H1 (cell line): ENCODE data around the gene MEF2D. TPM values are rescaled to one million over a fixed set of nuclear protein-coding genes. Genes with fewer than 3 reads are reported as not detected.

Experiments used
- CTCF ChIA-PET: fragments of 300-600 bp; sonication (Branson Sonifier 250); formaldehyde crosslinking; loops from one replicate; lab custom pipeline; 2021; ENCODE audit not compliant: partially characterized antibody; lab: Charles Lee
- POLR2A ChIA-PET: fragments of 300-600 bp; sonication (Branson Sonifier 250); formaldehyde crosslinking; loops from one replicate; lab custom pipeline; 2021; ENCODE audit warnings: inconsistent platforms; ENCODE audit not compliant: partially characterized antibody; lab: Charles Lee
- DNase-seq, 2 experiments: peaks; one replicate each; pipeline versions ENCODE4 v3.0.0 to v3.0.0-alpha.2; 2010 to 2022; ENCODE audit warnings: low spot score in 2 of 2, low read depth in 1 of 2, mixed read lengths in 1 of 2
- FAIRE-seq: peaks from 2 replicates; lab custom pipeline; 2011; peaks lifted over from hg19 to GRCh38; lab: Jason Lieb, UNC
- H2AFZ ChIP-seq: 2 replicates; pipeline ENCODE4 v1.8.1; 2012; ENCODE audit warnings: low read length, inconsistent platforms
- H2AK5ac ChIP-seq: 2 replicates; pipeline ENCODE4 v1.6.1; 2013; ENCODE audit warnings: low read depth, low read length
- H2BK120ac ChIP-seq: replicated peaks from 2 replicates; pipeline ENCODE3; 2013; ENCODE audit warnings: low read depth, low read length, inconsistent platforms
- H2BK12ac ChIP-seq: 2 replicates; pipeline ENCODE4 v1.6.1; 2013; ENCODE audit warnings: low read depth, low read length
- H2BK15ac ChIP-seq: 2 replicates; pipeline ENCODE4 v1.6.1; 2013; ENCODE audit warnings: low read length
- H2BK20ac ChIP-seq: 2 replicates; pipeline ENCODE4 v1.6.1; 2013; ENCODE audit warnings: low read length
- H2BK5ac ChIP-seq: 2 replicates; pipeline ENCODE4 v1.6.1; 2013; ENCODE audit warnings: low read depth, low read length
- H3K14ac ChIP-seq: 2 replicates; pipeline ENCODE4 v1.6.1; 2013; ENCODE audit warnings: inconsistent platforms; ENCODE audit not compliant: insufficient read length
- H3K18ac ChIP-seq: 2 replicates; pipeline ENCODE4 v1.6.1; 2013; ENCODE audit warnings: low read length; ENCODE audit errors: extremely low read depth
- H3K23ac ChIP-seq: 2 replicates; pipeline ENCODE4 v1.6.1; 2013; ENCODE audit warnings: inconsistent platforms; ENCODE audit not compliant: insufficient read length
- H3K23me2 ChIP-seq: 2 replicates; pipeline ENCODE4 v1.6.1; 2013; ENCODE audit warnings: low read depth, low read length
- H3K27ac ChIP-seq: 2 replicates; pipeline ENCODE4 v1.6.1; 2011; ENCODE audit warnings: low read depth, low read length, inconsistent platforms
- H3K27me3 ChIP-seq, 4 experiments: replicated peaks in 1 of 4; 1 replicate in 1 of 4; 2 replicates in 3 of 4; pipeline versions ENCODE4 v1.6.1 to v1.8.1; 2011 to 2013; ENCODE audit warnings: low read length in 3 of 4, mild to moderate bottlenecking in 3 of 4, inconsistent platforms in 2 of 4, mixed read lengths in 2 of 4, moderate library complexity in 1 of 4; ENCODE audit not compliant: control insufficient read depth in 3 of 4, insufficient read depth in 3 of 4; ENCODE audit errors: extremely low read depth in 1 of 4
- H3K36me3 ChIP-seq, 4 experiments: 2 replicates each; pipeline versions ENCODE4 v1.6.1 to v1.8.1; 2011 to 2013; ENCODE audit warnings: mild to moderate bottlenecking in 4 of 4, low read length in 3 of 4, moderate library complexity in 2 of 4, control low read depth in 1 of 4, inconsistent platforms in 1 of 4; ENCODE audit not compliant: insufficient read depth in 4 of 4, control insufficient read depth in 2 of 4
- H3K4ac ChIP-seq: replicated peaks from 2 replicates; pipeline ENCODE3; 2013; ENCODE audit warnings: low read length, low read depth, mixed read lengths, inconsistent platforms; ENCODE audit not compliant: insufficient read length
- H3K4me1 ChIP-seq, 4 experiments: replicated peaks in 1 of 4; 1 replicate in 1 of 4; 2 replicates in 3 of 4; pipeline versions ENCODE4 v1.6.1 to v1.8.1; 2011 to 2013; ENCODE audit warnings: low read length in 3 of 4, inconsistent platforms in 2 of 4, mixed read lengths in 1 of 4; ENCODE audit not compliant: insufficient read depth in 4 of 4, control insufficient read depth in 3 of 4
- H3K4me2 ChIP-seq, 2 experiments: 2 replicates each; pipeline versions ENCODE4 v1.6.1 to v1.8.1; 2011 to 2013; ENCODE audit warnings: low read depth in 2 of 2, low read length in 2 of 2, control low read depth in 1 of 2, inconsistent platforms in 1 of 2, mild to moderate bottlenecking in 1 of 2; ENCODE audit not compliant: insufficient read depth in 1 of 2
- H3K4me3 ChIP-seq, 4 experiments: fragments of 200-600, 300-600 bp in 1 of 4; sonication (generic), shearing (Covaris generic), sonication (Bioruptor Twin) in 1 of 4; 2 replicates each; pipeline versions ENCODE4 v1.5.1 to v1.8.1; 2011 to 2016; ENCODE audit warnings: low read length in 4 of 4, low read depth in 3 of 4, control low read depth in 2 of 4, inconsistent platforms in 2 of 4, mild to moderate bottlenecking in 2 of 4, mixed read lengths in 1 of 4, moderate library complexity in 1 of 4; ENCODE audit not compliant: insufficient read depth in 2 of 4; ENCODE audit errors: extremely low read depth in 1 of 4
- H3K56ac ChIP-seq: replicated peaks from 2 replicates; pipeline ENCODE3; 2013; ENCODE audit warnings: low read depth, mild to moderate bottlenecking, mixed read lengths, low read length, inconsistent platforms; ENCODE audit not compliant: insufficient read length
- H3K79me1 ChIP-seq: 2 replicates; pipeline ENCODE4 v1.6.1; 2013; ENCODE audit warnings: low read depth, low read length, control low read depth
- H3K79me2 ChIP-seq, 2 experiments: 2 replicates each; pipeline versions ENCODE4 v1.6.1 to v1.8.1; 2012 to 2013; ENCODE audit warnings: low read length in 2 of 2, mild to moderate bottlenecking in 2 of 2, inconsistent platforms in 1 of 2; ENCODE audit not compliant: insufficient read depth in 2 of 2, control insufficient read depth in 1 of 2
- H3K9ac ChIP-seq, 4 experiments: replicated peaks in 1 of 4; 1 replicate in 1 of 4; 2 replicates in 3 of 4; pipeline versions ENCODE4 v1.6.1 to v1.8.1; 2011 to 2013; ENCODE audit warnings: low read depth in 3 of 4, low read length in 3 of 4, control low read depth in 2 of 4, mild to moderate bottlenecking in 2 of 4, moderate library complexity in 2 of 4, inconsistent platforms in 1 of 4; ENCODE audit errors: extremely low read depth in 1 of 4
- H3K9me3 ChIP-seq, 2 experiments: 2 replicates each; pipeline versions ENCODE4 v1.6.1 to v1.8.1; 2012 to 2013; ENCODE audit warnings: mild to moderate bottlenecking in 2 of 2, moderate library complexity in 2 of 2, control low read depth in 1 of 2, inconsistent platforms in 1 of 2, low read depth in 1 of 2, low read length in 1 of 2, mixed read lengths in 1 of 2; ENCODE audit not compliant: insufficient read depth in 2 of 2
- H4K20me1 ChIP-seq, 2 experiments: replicated peaks in 1 of 2; 2 replicates each; pipeline versions ENCODE3 to v1.8.1; 2011 to 2013; ENCODE audit warnings: inconsistent platforms in 2 of 2, low read length in 2 of 2, mild to moderate bottlenecking in 1 of 2; ENCODE audit not compliant: insufficient read depth in 2 of 2, control insufficient read depth in 1 of 2
- H4K5ac ChIP-seq: 2 replicates; pipeline ENCODE4 v1.6.1; 2013; ENCODE audit warnings: low read length, low read depth, mixed read lengths, inconsistent platforms; ENCODE audit not compliant: insufficient read length
- H4K8ac ChIP-seq: 2 replicates; pipeline ENCODE4 v1.8.0; 2013; ENCODE audit warnings: mild to moderate bottlenecking, moderate library complexity, low read length, inconsistent platforms; ENCODE audit not compliant: insufficient read depth; ENCODE audit errors: extremely low read depth
- H4K91ac ChIP-seq: replicated peaks from 2 replicates; pipeline ENCODE3; 2013; ENCODE audit warnings: low read length, mixed read lengths, inconsistent platforms; ENCODE audit not compliant: insufficient read length
- CBX8 ChIP-seq: fragments of 300-800, 300-1000 bp; sonication (generic); IDR thresholded peaks from 2 replicates; pipeline ENCODE4 v1.7.1; 2016; ENCODE audit warnings: low read depth, low read length, borderline replicate concordance
- CTBP2 ChIP-seq: IDR thresholded peaks from 2 replicates; pipeline ENCODE4 v1.7.0; 2011; ENCODE audit warnings: borderline replicate concordance, mild to moderate bottlenecking, moderate library complexity, mixed read lengths, low read length; ENCODE audit not compliant: insufficient read depth, insufficient read length
- E2F6 ChIP-seq: IDR thresholded peaks from 2 replicates; pipeline ENCODE4 v1.6.1; 2012; ENCODE audit warnings: inconsistent platforms
- KDM1A ChIP-seq: fragments of 200-600, 300-600 bp; sonication (generic); IDR thresholded peaks from 2 replicates; pipeline ENCODE4 v1.7.1; 2016; ENCODE audit warnings: mild to moderate bottlenecking, low read length, borderline replicate concordance
- SP1 ChIP-seq: IDR thresholded peaks from 2 replicates; pipeline ENCODE4 v1.6.1; 2011; ENCODE audit warnings: low read depth, low read length
- TAF7 ChIP-seq: optimal IDR thresholded peaks from 2 replicates; pipeline ENCODE3; 2011; ENCODE audit warnings: low read depth, mild to moderate bottlenecking, inconsistent platforms, low read length, moderate library complexity, borderline replicate concordance
- WGBS, 2 experiments: shearing (Covaris generic) in 1 of 2; methylation state at CpG; one replicate each; pipeline versions ENCODE4 v1.1.6 to v1.1.7; 2013 to 2015; ENCODE audit warnings: low lambda C conversion rate in 2 of 2, mixed read lengths in 2 of 2, inconsistent platforms in 1 of 2, low coverage in 1 of 2, missing lambda C conversion rate in 1 of 2; ENCODE audit not compliant: insufficient replicate concordance in 2 of 2, insufficient coverage in 1 of 2, insufficient read length in 1 of 2; ENCODE audit errors: extremely low coverage in 1 of 2, missing lambda C conversion rate in 1 of 2; 5-methylcytosine and 5-hydroxymethylcytosine counted together
- polyA plus RNA-seq, 7 experiments: library from polyadenylated mRNA; depleted of rRNA in 3 of 7; stranded (reverse) in 5 of 7; unstranded in 2 of 7; fragments of >200 nt in 5 of 7; fragments of 200-250 nt in 2 of 7; gene quantifications; 1 replicate in 5 of 7; 2 replicates in 1 of 7; 4 replicates in 1 of 7; pipeline versions ENCODE4 v1.2.1 to v1.2.3, GENCODE V29; 2011 to 2013; ENCODE audit warnings: missing spikeins in 2 of 7, mixed read lengths in 2 of 7
- total RNA-seq: library from RNA; stranded (reverse); fragmentation: NEBNext Ultra II Directional; extraction: Animal tissue kit (Norgen Biotek cat#: 25700); gene quantifications from 2 replicates; pipeline ENCODE4 v1.2.1, GENCODE V29; 2021
- TF ChIP-seq, protein P1 (sequence below): IDR thresholded peaks from 2 replicates; pipeline ENCODE4 v1.6.1; 2011; ENCODE audit warnings: low read length, improper control_type of control experiment

MEF2D gene
- total and polyA plus RNA-seq, 2 of the 8 experiments (the other 6 are each of a cell fraction or from before 2014, with no cell fraction given) = 17.3 to 20.3 TPM

DNA sequence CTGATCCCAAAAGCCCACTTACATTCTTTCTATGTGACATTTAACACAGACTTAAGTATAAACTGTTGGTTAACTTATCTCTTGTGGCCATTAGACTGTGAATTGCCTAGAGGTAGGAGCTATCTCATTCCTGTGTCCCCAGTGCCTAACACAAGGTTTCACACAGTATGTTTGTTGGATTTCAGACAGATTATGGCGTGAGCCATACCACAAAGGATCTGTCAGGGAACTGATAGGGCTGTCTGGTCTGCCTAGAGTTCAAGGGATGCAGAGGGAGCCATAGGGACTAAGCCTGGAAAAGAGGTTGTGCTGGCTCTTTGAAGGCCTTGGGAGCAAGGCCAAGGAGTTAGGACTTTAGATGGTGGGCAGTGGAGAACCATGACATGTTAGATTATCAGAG is 40.0 kb downstream of the MEF2D start:
- Histone ChIP-seq H3K79me2 (no peaks in the 10 kb centered on the region), H3K23ac (no peak overlapping the region), H4K20me1 (no peaks in the 10 kb centered on the region), H3K14ac (no peak overlapping the region), H3K56ac (no peak overlapping the region), H4K5ac (no peak overlapping the region), H3K27me3 (no peaks in the 10 kb centered on the region; a peak in 1 of 7 replicates), H3K4me3 (no peak overlapping the region), H3K27ac (no peak overlapping the region), H2BK12ac (no peak overlapping the region; the same call in 1 of the 2 replicates), H2BK5ac (no peak overlapping the region), H3K4ac (no peak overlapping the region), H3K36me3 (no peaks in the 10 kb centered on the region), H3K9ac (no peak overlapping the region), H3K79me1 (no peaks in the 10 kb centered on the region), H3K18ac (no peak overlapping the region), H2BK120ac (no peak overlapping the region), H2BK20ac (no peak overlapping the region), H2BK15ac (no peak overlapping the region), H3K4me1 (peaks cover 0 to 17% (median 7%) of the 10 kb centered on the region in 4 experiments; a peak in 5 of 7 replicates), H4K8ac (no peak overlapping the region), H2AFZ (no peak overlapping the region), H4K91ac (no peak overlapping the region), H2AK5ac (no peak overlapping the region), H3K4me2 (no peak overlapping the region), H3K9me3 (no peaks in the 10 kb centered on the region), H3K23me2 (peaks cover 5% of the 10 kb centered on the region)
- ChIA-PET CTCF (interaction anchor here (0.6 to 5.5 kb wide), 13 partner anchors 11 to 1205 kb away, joined by 3 to 62 read pairs (median 5); partner anchors contain the start of gene ENTREP3), POLR2A (interaction anchor here (1.5 kb wide), 1 partner anchor 41 kb away, joined by 4 read pairs; no protein-coding TSS in a partner anchor)
- FAIRE-seq = no peak
- WGBS, 2 experiments = 86% methylated on average over 1 of the region's 1 CpG; no CpG with 5 or more reads in 1 of the 2 experiments
- DNase-seq = no peak
- TF ChIP-seq, protein P1, sequence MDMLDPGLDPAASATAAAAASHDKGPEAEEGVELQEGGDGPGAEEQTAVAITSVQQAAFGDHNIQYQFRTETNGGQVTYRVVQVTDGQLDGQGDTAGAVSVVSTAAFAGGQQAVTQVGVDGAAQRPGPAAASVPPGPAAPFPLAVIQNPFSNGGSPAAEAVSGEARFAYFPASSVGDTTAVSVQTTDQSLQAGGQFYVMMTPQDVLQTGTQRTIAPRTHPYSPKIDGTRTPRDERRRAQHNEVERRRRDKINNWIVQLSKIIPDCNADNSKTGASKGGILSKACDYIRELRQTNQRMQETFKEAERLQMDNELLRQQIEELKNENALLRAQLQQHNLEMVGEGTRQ = no peak
- TF ChIP-seq TAF7 = no peak
- no peak for TF ChIP-seq KDM1A
- TF ChIP-seq CTBP2 = no peak
- no peak for TF ChIP-seq CBX8
- no peak for TF ChIP-seq SP1
- TF ChIP-seq E2F6 = no peak
